Prostate gland (tissue), 2 donors: ENCODE measurements around the gene RNF115. TPM values are rescaled to one million over a fixed set of nuclear protein-coding genes. Genes with fewer than 3 reads are reported as not detected.

Experiments used
- DNase-seq: peaks from one replicate; pipeline ENCODE4 v3.0.0-alpha.2; 2019; ENCODE audit warnings: low spot score
- H3K27ac ChIP-seq, 2 donors: fragments of 200-600 bp; sonication (generic); 2 replicates each; pipeline ENCODE4 v1.5.1; 2017 to 2019
- H3K27me3 ChIP-seq: fragments of 200-600 bp; sonication (generic); replicated peaks from 2 replicates; pipeline ENCODE4 v1.5.1; 2019; ENCODE audit not compliant: insufficient read depth
- H3K36me3 ChIP-seq, 2 donors: fragments of 200-600 bp; sonication (generic); 1 replicate in 1 of 2; 2 replicates in 1 of 2; pipeline versions ENCODE4 v1.5.1 to v1.8.1; 2017 to 2019
- H3K4me1 ChIP-seq: fragments of 200-600 bp; sonication (generic); replicated peaks from 2 replicates; pipeline ENCODE4 v1.5.1; 2019
- H3K4me3 ChIP-seq, 2 donors: fragments of 200-600 bp; sonication (generic); 2 replicates each; pipeline ENCODE4 v1.5.1; 2017 to 2019
- H3K9me3 ChIP-seq: fragments of 200-600 bp; sonication (generic); 2 replicates; pipeline ENCODE4 v1.5.1; 2017
- CTCF ChIP-seq, 4 experiments: fragments of 200-600 bp in 2 of 4; fragments of 450-650 bp in 2 of 4; sonication (generic) in 2 of 4; IDR thresholded peaks; 1 replicate in 3 of 4; 2 replicates in 1 of 4; pipeline ENCODE4 v1.5.1; 2016 to 2019; ENCODE audit warnings: antibody characterized with exemption in 4 of 4, mild to moderate bottlenecking in 2 of 4, moderate library complexity in 2 of 4
- POLR2A ChIP-seq: fragments of 450-650 bp; IDR thresholded peaks from one replicate; pipeline ENCODE4 v1.6.1; 2016; ENCODE audit warnings: antibody characterized with exemption, mild to moderate bottlenecking
- POLR2AphosphoS5 ChIP-seq: sonication (generic); formaldehyde crosslinking; IDR thresholded peaks from one replicate; pipeline ENCODE4 v1.6.1; 2017; ENCODE audit warnings: antibody characterized with exemption
- WGBS: methylation state at CpG from one replicate; pipeline ENCODE4 v1.1.5; 2018; 5-methylcytosine and 5-hydroxymethylcytosine counted together
- intact Hi-C: fragments of 100-400 bp; cut with DNase I; formaldehyde crosslinking; loops from one replicate; pipeline ENCODE4 v1.14.2; 2022
- total RNA-seq, 2 donors: library from RNA; depleted of rRNA; stranded (reverse); fragments of >200 nt; gene quantifications; one replicate each; pipeline ENCODE4 v1.1.0, GENCODE V29; 2016

Gene RNF115
- total RNA-seq, 2 donors from 2014 or later, result 12.5 to 21.4 TPM

- peak; percentile 87 for DNase-seq
- intact Hi-C loops, result no loop called here
Observed at GRCh38 chr1:145859491-145860023, 35.7 kb upstream of the RNF115 start.

GRCh38 chr1:145858901-145859490 lies 35.1 kb upstream of the RNF115 start, which contains the start of gene PIAS3:
PIAS3 (minus strand) TSS chr1:145859081; CDS start chr1:145858990, 91 bp downstream.
- Histone ChIP-seq H3K4me1 (peaks cover 5% of the 10 kb centered on the region), H3K9me3 (no peaks in the 10 kb centered on the region), H3K27me3 (no peaks in the 10 kb centered on the region), H3K27ac (peak within 1 kb of the TSS; percentile 91 to 92), H3K36me3 (peaks cover 5 to 9% of the 10 kb centered on the region in 2 donors), H3K4me3 (peak within 1 kb of the TSS; percentile 75 to 77)
- intact Hi-C loops, result no loop called here
- TF ChIP-seq POLR2AphosphoS5 (peak; percentile 85), CTCF (IDR thresholded peaks at IDR 0.05) (peak in 1 of 4 experiments; percentile 10), POLR2A (peak; percentile 94)
- DNase-seq, result peak; percentile 96
- under 1% methylated on average over 42 of the region's 42 CpGs for whole genome bisulfite sequencing

More at GRCh38 chr1:145859491-145860023, 35.7 kb upstream of the RNF115 start:
- Histone ChIP-seq H3K4me1 (peaks cover 5% of the 10 kb centered on the region), H3K27ac (peak overlapping the region; percentile 91 to 92), H3K36me3 (peaks cover 5 to 9% of the 10 kb centered on the region in 2 donors), H3K9me3 (no peaks in the 10 kb centered on the region), H3K4me3 (peak overlapping the region; percentile 75 to 77), H3K27me3 (no peaks in the 10 kb centered on the region)
- WGBS, result under 1% methylated on average over 32 of the region's 41 CpGs
- peak in 1 of 4 experiments; percentile 29 for TF ChIP-seq CTCF (IDR thresholded peaks at IDR 0.05)
- peak; percentile 62 for TF ChIP-seq POLR2AphosphoS5
- peak; percentile 92 for TF ChIP-seq POLR2A

DNA sequence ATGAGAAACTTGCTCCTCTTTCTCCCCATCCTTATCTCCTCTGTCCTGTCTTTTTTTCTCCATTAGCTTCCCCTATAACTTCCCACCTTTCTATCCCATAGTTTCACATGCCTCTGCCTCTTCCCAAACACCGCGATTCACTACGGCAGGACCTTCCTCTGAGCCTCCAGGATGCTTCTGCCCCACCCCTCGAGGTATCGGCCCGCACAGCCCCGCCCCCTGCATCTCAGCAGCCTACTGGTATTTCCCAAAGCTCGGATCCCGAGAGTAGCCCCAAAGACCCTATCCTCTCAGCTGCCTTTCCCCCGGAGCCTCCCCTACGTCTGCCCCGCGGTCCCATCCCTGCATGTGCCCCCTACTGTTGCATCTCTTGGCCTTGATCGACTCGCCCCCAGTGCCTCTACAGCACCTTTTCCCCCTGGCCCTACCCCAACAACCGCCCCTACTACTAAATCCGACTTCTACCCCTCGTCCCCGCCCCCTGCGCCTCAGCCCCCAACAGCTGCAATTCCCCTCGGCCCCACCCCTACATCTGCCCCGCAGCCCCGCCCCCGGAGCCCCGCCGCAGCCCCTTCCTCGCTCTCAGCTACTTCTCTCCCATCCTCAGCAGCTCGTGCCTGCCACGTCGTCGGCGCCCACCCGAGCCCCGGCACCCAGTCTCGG lies 34.5 kb upstream of the RNF115 start:
- H3K27me3 ChIP-seq, result no peaks in the 10 kb centered on the region
- TF ChIP-seq POLR2A, result no peak
- no peak for TF ChIP-seq POLR2AphosphoS5
- no peak for TF ChIP-seq CTCF (IDR thresholded peaks at IDR 0.05)
- peaks cover 5% of the 10 kb centered on the region for H3K4me1 ChIP-seq
- H3K27ac ChIP-seq, result peak overlapping the region; percentile 91 to 92
- WGBS, result 2% methylated on average over 35 of the region's 35 CpGs
- peaks cover 5 to 11% of the 10 kb centered on the region in 2 donors for H3K36me3 ChIP-seq
- peak overlapping the region; percentile 75 to 77 for H3K4me3 ChIP-seq
- no peaks in the 10 kb centered on the region for H3K9me3 ChIP-seq
- peak; percentile 40 for DNase-seq
- intact Hi-C loops, result no loop called here

GRCh38 chr1:145857170-145857569 lies 33.3 kb upstream of the RNF115 start:
- H3K4me3 ChIP-seq, result no peak overlapping the region
- H3K4me1 ChIP-seq, result peaks cover 5% of the 10 kb centered on the region
- DNase-seq, result no peak
- H3K27ac ChIP-seq, result no peak overlapping the region
- TF ChIP-seq POLR2AphosphoS5, result no peak
- TF ChIP-seq CTCF (IDR thresholded peaks at IDR 0.05), result no peak
- no peak for TF ChIP-seq POLR2A
- peaks cover 5 to 17% of the 10 kb centered on the region in 2 donors for H3K36me3 ChIP-seq
- 88% methylated on average over 4 of the region's 4 CpGs for WGBS
- no peaks in the 10 kb centered on the region for H3K27me3 ChIP-seq
- no peaks in the 10 kb centered on the region for H3K9me3 ChIP-seq
- intact Hi-C loops, result no loop called here
